ENCODE measurements around the gene ALPK1.

GRCh38 chr4:112453321-112453720, 156.2 kb downstream of the ALPK1 start:
- no peak for TF ChIP-seq CTCF (conservative IDR thresholded peaks at IDR 0.05; ENCODE audit: low read depth in 2 of 2)
- TF ChIP-seq POLR2AphosphoS5 (IDR thresholded peaks at IDR 0.05; ENCODE audit: low read depth), result no peak
- TF ChIP-seq EZH2 (IDR thresholded peaks at IDR 0.05; ENCODE audit: low read depth, unreplicated experiment), result no peak
- TF ChIP-seq CREB1 (CRISPR knock-in tag; IDR thresholded peaks at IDR 0.05; ENCODE audit: low read depth), result no peak
- no peak for TF ChIP-seq EZH2phosphoT487 (IDR thresholded peaks at IDR 0.05; ENCODE audit: unreplicated experiment)

All from GM23338 (cell line).